NOMO-1 (cell line): ENCODE measurements around the gene METTL22.
"Not testable (repeated sequence)": the region's sequence is repeated elsewhere in the genome, so short reads cannot be mapped to it uniquely, and the experiment has no call there.

Source experiments
- DNase-seq, 2 experiments: peaks; one replicate each; lab custom pipeline; 2025; ENCODE audit not compliant: unreplicated experiment in 2 of 2; lab: John Stamatoyannopoulos, UW

The METTL22 gene

DNA sequence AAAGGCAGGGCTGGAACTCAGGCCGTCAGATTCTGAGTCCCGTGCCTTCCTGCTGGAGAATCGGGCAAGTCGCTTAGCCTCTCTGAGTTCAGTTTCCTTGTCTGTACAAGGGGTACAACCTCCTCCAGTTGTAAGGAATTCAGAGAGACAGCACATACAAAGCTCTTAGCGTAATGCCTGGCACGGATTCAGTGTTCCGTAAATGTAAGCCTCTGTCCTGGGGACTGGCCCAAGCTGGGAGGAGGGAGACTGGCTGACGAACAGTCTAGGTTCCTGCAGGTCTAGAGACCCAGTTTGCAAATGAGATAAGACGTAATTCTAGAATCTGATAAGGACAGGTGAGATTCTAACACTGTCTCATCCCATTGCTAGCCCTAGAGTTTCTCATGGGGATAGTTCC lies 9.9 kb downstream of the METTL22 start:
- no peak for DNase-seq

DNA sequence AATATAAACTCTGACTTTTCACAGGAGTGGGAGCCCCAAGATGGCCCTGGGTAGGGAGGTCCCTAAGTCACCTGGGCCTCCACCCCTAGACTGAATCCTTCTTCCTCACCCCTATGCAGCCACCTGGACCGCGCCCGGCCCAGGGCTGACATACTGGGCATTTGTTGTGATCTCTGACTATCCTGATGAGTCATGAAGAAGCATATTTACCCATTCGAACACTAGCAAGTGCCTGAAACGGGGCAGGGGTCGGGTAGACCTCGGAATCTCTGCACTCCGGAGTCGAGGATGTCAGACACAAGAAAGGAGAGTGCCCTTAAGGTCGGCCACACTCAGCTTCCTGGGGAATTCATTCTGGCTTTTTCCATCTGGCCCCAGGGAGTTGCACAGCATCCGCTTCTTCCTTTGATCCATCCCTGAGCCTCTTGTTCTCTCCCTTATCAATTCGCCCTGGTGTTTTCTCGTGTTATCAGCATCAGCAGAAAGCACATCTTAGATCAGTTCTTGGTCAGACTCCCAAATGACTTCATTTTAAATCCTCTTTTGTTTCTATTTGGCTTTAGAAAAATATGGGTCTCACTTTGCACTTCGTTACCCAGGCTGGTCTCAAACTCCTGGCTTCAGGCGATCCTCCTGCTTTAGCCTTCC lies 10.4 kb downstream of the METTL22 start:
- DNase-seq: no peak

DNA sequence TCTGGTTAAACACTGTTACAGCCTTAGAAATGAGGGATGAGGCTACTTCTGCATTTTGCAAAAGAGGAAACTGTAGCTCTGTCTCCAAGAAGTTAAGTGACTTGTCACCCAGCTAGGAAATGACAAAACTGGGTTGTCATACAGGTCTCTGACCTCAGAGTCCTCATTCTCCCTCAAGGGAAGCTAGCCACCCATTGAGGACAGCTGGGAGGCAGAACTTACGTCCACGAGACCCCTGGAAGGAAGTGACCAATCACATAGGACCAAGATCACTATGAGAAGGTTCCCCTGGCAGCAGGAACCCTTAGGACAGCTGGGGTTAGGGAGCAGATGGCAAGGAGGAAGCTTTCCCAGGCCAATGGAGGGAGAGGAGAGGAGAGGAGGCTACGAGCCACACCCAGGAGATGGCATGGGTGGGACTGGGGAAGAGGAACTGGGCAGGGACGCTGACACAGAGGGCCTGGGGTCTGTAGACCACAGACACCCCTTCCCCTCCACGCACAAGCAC lies 11.2 kb downstream of the METTL22 start:
- DNase-seq: peak; percentile 70 to 96

DNA sequence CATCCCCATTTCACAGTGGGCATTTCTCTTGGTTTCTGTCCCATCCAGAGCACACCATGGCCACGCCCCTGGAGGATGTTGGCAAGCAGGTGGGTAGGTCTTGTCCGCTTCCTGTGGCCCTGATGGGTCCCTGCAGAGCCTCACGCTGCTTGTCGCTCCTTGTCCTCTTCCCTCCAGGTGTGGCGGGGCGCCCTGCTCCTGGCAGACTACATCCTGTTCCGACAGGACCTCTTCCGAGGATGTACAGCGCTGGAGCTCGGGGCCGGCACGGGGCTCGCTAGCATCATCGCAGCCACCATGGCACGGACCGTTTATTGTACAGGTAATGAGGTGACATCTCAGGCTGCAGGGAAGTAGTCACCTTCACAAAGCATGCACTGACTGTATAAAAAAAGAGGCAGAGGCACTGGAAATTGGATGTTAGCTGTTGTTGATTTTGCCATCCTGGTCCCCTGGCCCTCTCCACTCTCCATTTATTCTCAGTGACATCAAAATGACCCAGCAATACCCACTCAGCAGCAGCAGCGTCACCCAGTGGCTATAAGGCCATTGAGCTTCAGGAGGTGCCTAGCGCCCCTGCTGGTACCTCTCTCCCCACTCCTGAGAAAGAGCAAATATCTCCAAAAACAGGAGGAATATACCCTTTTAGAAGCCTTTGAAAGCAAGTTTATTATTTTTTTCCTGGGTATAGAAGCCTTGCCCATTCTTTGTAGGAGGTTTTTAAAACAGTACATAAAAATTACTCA lies 13.7 kb downstream of the METTL22 start:
- no peak for DNase-seq

DNA sequence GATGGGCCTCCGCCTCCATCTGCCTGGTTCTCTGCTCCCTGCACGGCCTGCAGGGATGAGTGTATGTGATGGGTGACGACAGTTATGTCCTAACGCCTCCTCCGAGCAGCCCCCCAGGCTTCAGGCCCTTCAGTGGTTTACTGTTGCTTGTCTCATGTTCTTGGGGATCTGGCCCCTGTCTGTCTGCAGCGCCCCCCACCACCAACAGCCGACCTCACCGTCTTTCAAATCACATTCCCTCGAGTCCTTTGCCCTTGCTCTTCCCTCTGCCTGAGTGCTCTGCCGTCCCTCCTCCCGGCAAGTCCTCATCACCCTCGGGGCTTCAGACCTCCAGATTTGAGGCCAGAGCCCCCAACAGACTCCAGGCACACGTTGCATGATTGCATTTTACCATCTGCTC lies 18.2 kb downstream of the METTL22 start:
- DNase-seq: no peak

DNA sequence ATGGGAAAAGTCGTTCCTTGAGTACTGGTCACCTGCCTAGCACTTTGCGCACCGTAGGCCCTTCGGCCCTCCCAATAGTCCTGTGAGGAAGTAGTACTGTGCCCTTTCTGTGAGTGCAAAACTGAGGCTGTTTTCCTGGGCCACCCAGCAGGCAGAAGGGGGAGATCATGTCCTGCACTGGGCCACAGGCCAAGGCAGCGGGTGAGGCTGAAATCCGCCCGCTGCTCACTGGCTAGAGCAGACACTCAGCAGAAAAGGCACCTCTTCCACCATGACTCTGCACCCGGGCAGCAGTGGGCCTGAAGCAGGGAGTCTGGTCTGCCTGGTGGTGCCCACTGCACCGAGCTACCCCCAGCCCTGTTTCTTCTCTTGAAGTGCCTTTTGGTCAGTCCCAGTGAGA lies 20.2 kb downstream of the METTL22 start:
- no peak for DNase-seq

DNA sequence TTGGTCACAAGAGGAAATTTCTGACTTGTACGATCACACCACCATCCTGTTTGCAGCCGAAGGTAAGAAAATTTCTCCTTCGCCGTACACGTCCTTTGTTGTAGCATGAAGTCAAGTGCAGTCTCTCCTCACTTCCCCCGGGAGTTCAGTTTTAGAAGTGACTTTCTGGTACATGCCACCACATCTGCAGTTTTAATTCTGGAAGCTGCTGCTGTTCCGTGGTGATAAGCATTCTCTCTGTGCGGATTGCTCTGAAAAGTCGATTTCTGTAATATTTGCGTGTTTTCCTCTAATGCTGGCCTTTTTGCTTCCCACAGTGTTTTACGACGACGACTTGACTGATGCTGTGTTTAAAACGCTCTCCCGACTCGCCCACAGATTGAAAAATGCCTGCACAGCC lies 20.6 kb downstream of the METTL22 start:
- DNase-seq: no peak

DNA sequence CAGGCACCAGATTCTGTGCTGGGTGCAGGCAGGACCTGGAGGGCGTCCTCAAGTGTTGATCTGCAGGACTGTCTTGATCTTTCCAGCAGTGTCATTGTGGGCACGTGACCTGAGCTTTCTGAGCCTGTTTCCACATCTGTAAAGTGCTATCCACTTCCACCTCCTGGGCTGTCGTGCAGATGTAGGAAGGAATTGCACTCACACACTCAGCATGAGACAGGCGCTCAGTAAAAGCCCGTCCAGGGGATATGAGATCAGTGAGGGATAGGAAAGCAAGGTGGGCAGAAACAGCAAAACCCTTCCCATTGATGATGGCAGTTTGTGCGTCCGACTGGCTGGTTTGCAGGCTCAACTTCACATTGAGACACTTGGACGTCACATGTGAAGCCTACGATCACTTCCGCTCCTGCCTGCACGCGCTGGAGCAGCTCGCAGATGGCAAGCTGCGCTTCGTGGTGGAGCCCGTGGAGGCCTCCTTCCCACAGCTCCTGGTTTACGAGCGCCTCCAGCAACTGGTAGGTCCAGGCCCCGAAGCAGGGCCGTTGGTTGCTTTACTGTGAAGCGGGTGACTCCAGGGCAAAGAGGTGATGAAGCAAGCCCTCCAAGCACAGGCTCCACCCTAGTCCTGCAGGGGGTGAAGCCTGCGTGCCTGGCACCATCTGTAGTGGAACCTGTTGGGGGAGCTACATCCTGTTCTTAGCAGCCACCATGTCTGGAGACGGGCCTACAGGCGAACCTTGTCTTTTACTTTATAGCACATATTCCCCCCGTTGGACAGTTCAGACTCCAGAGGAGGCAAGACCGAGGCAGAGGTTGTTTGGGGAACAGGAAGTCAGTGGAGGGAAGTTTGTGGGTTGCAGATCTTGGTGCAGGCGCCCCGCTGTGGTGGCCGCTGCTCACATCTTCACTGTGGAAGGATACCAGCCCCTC lies 23.0 kb downstream of the METTL22 start:
- DNase-seq: peak; percentile 92 to 95

DNA sequence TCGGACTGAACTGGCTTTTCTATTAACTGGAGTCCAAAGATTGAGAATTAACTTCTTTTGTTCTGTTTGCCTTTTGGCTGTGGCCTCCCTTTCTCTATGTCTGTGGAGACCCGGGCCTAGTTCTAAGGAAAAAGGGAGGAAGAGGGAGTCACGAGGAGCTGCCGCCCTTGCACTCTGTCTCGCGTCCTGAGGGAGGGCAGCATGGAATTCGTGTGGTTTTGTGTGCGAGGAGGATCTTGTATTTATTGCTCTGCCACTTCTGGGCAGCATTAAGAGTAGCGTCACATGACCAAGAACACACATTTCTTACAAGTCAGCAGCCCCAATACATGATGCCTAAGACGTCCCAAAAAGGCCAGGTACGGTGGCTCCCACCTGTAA lies 23.6 kb downstream of the METTL22 start:
- DNase-seq: no peak

DNA sequence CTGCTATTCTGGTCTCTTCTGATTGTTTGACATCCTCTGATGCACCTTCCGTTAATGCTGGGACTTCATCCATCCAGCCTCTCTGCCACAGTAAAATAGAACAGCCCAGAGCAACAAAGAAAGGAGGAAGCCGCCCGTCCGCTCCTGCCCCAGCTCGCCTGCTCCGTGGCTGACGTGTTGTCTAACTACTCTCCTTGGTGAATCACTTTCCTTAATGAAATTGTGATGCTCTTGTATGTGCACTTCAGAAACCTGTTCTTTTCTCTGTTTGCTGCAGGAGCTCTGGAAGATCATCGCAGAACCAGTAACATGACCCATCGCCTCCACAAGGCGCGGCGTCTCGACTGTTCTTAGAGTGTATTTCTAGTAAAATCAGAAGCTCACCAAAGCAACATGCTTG lies 24.3 kb downstream of the METTL22 start:
- DNase-seq: no peak

DNA sequence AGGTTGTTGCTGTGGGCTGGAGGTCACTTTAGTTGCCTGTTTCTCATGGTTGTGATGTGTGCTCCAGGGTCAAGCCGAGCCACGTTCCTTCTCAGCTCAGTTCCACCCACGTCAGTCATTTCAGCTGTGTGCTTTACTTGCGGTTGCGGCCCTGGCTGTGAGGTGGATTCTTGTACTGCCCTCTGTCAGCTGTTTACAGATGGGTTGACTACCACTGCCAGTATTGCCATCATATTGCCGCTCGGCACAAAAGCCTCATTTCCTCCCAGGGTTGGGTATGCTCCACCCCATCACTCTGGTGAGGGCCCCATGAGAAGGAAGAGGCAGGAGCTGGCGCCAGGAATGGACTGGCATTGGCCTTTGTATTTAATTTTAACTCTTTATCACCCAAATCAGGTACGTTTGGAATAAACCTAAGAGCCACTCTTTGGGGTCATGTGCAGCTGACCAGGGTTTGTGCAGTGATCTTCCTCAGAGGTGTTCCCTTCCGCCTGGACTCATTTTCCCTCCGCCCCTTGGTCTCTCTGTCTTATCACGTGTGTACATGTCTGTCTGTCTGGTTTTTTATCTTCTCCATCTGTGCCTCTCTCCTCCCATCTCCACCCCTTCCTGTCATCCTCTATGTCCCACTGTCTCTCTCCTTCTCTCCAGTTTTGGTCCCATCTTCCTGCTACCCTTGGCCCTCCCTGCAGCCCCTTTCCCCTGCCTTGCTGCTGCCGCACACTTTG lies 25.0 kb downstream of the METTL22 start:
- DNase-seq: no peak

DNA sequence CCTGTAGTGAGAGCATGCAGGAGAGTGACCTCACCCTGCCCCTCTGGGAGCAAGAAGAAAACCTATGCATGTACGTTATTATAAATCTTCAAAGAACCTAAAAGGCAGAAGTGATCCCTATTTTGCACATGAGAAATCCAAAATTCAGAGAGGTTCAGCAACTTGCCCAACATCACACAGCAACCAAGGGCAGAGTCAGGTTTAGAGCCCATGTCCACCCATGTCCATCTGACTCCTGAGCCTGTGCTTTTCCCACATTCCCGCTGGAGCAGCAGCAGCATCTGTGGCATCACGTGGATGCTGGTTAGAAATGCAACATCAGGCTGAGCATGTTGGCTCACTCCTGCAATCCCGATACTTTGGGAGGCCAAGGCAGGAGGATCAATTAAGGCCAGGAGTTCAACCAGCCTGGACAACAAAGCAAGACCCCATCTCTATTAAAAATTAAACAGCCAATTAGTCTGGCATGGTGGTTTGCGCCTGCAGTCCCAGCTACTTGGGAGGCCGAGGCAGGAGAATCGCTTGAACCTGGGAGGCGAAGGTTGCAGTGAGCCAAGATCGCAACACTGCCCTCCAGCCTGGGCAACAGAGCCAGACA lies 26.3 kb downstream of the METTL22 start:
- no peak for DNase-seq

DNA sequence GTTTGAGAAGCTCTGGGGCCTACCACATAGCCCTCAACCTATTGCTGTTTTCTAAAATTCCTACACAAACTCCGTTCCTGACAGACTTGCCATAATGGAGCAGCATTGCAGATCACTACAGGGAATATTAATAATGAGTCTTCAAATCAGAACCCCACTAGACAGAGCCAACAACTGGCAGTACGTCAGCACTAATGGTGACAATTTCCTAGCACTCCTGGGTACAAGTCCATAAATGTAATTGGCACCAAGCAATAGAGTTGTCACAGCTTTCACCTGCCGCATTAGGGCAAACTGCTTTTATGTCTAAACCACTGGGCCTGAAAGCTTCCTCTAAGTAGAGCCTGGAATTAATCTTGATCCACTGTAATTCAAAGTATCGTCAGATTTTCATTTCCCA lies 27.4 kb downstream of the METTL22 start:
- DNase-seq: no peak

DNA sequence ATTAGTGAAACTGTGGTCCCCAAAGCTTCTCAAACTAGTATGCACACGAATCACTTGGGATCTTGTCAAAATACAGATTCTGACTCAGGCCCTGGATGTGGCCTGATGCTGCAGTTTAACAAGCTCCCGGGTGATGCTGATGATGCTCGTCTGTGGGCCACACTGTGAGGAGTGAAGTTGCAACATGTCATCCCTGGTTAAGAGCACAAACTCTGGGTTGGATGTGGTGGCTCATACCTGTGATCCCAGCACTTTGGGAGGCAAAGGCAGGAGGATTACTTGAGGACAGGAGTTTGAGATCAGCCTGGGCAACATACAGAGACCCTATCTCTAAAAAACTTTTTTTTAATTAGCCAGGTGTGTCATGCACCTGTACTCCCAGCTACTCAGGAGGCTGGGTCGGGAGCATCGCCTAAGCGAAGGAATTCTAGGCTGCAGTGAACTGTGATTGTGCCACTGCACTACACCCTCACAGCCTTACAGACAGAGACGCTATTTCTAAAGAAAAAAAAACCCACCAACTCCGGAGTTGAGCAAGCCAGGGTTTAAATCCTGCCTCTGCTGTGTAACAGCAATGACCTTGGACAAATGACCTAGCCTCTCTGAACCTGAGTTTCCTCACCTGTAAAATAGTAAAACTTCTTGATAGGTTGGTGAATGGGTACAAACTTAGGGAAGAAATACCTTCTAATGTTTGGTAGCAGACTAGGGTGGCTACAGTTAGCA lies 28.5 kb downstream of the METTL22 start:
- DNase-seq: no peak

DNA sequence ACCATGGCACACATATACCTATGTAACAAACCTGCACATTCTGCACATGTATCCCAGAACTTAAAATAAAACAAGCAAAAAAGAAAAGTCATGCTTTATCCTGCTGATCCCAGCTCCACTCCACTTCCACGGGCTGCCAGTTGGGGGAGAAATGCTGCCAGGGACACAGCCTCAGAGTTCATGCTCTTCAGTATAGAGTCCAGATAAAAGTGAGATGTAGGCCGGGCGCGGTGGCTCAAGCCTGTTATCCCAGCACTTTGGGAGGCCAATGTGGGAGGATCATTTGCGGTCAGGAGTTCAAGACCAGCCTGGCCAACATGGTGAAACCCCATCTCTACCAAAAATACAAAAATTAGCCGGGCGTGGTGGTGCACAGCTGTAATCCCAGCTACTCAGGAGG lies 30.5 kb downstream of the METTL22 start:
- not testable (repeated sequence) for DNase-seq

DNA sequence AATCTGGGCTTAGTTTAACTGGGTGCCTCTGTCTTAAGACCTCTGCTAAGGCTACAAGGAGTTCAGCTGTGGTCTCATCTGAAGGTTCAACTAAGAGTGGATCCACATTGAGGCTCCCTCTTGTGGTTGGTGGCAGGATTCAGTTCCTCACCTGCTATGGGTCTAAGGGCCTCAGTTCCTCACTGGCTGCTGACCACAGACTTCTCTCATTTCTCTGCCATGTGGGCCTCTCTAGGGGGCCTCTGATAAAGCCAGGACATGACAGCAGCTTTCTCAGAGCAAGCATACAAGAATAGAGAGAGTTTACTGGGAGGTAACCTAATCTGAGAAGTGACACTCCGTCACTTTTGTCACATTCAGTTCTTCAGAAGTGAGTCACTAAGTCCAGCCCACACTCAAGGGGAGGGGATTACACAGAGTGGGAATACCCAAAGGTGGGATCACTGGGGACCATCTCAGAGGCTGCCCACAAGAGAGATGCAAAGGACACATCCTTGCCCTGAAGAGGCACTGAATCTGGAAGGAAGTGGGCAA lies 33.8 kb downstream of the METTL22 start:
- DNase-seq: peak; percentile 45 to 68

DNA sequence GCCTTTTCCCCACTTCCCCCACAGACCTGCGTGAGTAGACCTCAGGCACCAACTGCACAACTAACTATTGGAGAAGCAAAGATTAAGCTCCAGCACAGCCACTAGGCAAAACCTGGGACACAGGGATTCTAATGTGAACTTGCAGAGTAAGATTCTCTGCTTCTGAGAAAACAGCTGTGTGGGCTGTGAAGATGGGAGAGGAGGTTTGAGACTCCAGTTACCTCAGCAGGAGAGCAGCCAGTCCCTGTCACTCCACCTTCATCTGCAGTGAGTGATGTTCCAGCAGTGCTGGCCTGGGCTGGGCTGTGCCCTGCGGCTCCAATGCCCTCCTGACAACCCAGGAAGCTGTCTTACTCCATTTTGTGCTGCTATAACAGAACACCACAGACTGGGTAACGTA lies 34.9 kb downstream of the METTL22 start:
- DNase-seq: no peak

DNA sequence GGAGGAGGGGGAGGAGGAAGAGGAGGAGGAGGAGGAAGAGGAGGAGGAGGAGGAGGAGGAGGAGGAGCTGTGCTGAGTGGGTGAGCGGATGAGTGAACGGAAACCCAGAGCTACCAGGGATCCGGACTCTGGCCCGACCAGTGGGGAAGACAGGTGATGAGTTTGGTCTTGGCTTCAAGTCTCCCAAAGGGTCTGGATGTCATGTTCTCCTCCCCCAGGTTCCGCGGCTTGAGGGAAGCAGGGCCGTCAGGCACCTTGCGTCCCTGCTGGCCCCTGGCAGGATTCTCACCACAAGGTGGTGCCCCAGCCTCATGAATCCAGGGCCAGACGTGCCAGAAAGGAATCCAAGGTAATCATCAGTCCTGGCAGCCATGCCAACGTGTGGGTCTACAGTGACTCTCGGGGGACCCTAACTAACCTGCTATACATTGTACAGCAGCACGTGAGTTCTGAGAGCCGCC lies 39.4 kb downstream of the METTL22 start:
- DNase-seq: no peak

DNA sequence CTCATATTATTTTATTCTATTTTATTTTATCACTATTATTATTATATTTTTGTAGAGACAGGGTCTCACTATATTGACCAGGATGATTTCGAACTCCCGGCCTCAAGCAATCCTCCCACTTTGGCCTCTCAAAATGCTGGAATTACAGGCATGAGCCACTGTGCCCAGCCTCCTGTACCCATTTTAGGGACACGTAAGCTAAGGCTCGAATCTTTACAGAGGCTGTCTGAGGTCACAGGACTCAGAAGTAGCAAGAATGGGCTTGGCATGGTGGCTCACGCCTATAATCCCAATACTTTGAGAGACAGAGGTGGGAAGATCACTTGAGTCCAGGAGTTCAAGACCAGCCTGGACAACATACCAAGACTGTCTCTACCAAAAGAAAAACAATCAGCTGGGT lies 40.2 kb downstream of the METTL22 start:
- DNase-seq: no peak
